ENCODE measurements around the gene INTS7.

Gene INTS7

GRCh38 chr1:211912844-211913432, 122.4 kb downstream of the INTS7 start:
- DNase-seq (ENCODE audit: low read depth), result no peak
- no peak overlapping the region for H3K4me3 ChIP-seq (ENCODE audit: low read depth, low read length)

- H3K4me3 ChIP-seq (ENCODE audit: low read depth, low read length), result no peak overlapping the region
- DNase-seq (ENCODE audit: low read depth), result no peak
Measured at GRCh38 chr1:211912038-211912437, 123.3 kb downstream of the INTS7 start.

DNA sequence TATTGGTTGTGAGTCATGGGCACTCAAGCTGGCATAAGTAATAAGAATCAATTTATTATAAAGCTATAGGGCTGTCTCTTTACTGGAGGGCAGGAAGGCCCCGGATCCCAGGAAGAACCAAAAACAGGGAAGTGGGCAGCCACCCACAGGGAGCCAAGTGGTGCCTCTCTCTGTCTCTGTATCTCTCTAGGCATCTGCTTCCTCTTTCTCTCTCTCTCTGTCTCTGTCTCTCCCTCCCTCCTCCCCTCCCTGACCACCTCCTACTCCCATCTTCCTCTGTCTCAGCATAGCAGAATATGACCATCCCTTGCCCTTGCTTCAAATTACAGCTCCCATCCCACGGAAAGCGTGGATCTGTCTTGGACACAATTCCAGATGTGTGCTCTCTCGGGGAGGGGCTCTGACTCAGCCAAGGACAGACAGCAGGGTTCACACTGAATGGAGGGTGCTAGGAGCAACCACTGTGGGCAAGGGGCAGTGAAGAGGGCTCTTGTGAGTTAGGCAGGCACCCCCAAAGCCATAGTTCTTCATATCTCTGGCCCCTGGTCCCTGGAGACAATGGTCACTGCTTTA, 124.4 kb downstream of the INTS7 start:
- no peak overlapping the region for H3K4me3 ChIP-seq (ENCODE audit: low read depth, low read length)
- no peak for DNase-seq (ENCODE audit: low read depth)

DNA sequence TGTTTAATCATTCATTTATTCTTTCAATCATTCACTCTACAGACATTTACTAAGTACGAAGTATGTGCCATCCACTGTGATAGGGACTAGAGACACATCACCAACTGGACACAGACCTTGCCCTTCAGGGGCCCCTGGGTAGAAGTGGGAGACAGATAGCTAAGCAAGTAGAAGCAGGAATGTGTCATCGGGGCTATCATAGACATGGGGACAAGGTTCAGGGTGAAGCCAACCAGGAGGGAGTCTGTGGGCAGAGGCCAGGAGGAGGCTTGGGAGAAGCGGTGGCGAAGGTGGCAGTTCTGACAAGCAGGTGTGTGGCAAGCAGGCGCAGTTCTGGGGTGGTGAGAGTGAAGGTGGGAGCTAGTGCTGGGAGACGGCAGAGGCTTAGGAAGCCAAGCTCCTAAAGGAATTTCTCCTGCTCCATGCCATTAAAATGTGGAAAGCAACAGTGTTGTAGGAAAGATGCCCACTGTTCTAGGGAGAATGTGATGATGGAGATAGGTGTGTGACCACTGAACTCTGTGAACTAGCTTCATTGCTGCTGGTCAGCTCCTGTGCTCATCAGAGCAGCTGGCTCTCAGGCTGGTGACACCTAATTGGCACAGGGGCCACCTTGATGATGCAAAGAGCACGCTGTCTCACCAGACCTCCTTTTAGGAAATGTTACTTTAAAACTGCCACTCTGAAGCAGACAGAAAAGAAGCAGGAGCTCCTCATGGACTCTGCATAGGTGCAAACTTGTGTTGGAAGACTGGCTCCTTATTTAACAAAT, 125.1 kb downstream of the INTS7 start:
- H3K4me3 ChIP-seq (ENCODE audit: low read depth, low read length), result no peak overlapping the region
- DNase-seq (ENCODE audit: low read depth), result no peak

GRCh38 chr1:211909395-211909794, 126.0 kb downstream of the INTS7 start:
- no peak overlapping the region for H3K4me3 ChIP-seq (ENCODE audit: low read depth, low read length)
- DNase-seq (ENCODE audit: low read depth), result no peak

- H3K4me3 ChIP-seq (ENCODE audit: low read depth, low read length), result no peak overlapping the region
Measured at GRCh38 chr1:211908951-211909350, 126.4 kb downstream of the INTS7 start.

DNA sequence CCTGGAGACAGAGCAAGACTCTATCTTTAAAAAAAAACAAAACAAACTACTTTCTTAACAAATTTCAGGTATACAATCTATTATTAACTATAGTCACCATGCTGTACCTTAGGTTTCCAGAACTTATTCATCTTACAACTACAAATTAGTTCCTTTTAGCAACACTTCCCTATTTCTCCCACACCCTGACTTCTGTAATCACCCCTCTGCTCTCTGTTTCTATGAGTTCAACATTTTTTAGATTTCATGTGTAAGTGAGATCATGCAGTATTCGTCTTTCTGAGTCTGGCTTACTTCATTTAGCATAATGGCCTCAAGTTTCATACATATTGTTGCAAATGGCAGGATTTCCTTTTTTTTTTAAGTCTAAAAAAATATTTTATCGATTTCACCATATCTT, 126.9 kb downstream of the INTS7 start:
- DNase-seq (ENCODE audit: low read depth), result no peak
- no peak overlapping the region for H3K4me3 ChIP-seq (ENCODE audit: low read depth, low read length)

More at GRCh38 chr1:211908951-211909350, 126.4 kb downstream of the INTS7 start:
- no peak for DNase-seq (ENCODE audit: low read depth)

- no peak for DNase-seq (ENCODE audit: low read depth)
Measured at GRCh38 chr1:211903490-211904245, 131.7 kb downstream of the INTS7 start.

GRCh38 chr1:211902624-211903291, 132.6 kb downstream of the INTS7 start:
- DNase-seq (ENCODE audit: low read depth), result no peak
- H3K4me3 ChIP-seq (ENCODE audit: low read depth, low read length), result no peak overlapping the region

More at GRCh38 chr1:211903490-211904245, 131.7 kb downstream of the INTS7 start:
- H3K4me3 ChIP-seq (ENCODE audit: low read depth, low read length), result no peak overlapping the region

DNA sequence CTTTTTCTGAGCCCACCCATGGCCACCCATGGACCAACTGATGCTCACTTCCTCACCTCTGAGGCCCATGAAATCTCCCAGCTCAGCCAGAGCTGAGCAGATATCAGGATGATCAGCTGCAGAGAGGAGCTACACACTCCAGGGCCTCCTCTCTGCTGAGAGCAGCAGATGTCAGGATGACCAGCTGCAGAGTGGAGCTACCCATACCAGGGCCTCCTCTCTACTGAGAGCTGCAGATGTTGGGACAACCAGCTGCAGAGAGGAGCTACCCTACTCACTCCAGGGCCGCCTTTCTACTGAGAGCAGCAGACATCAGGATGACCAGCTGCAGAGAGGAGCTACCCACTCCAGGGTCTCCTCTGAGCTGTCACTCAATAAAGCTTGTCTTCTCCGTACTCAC, 133.4 kb downstream of the INTS7 start:
- DNase-seq (ENCODE audit: low read depth), result no peak
- no peak overlapping the region for H3K4me3 ChIP-seq (ENCODE audit: low read depth, low read length)

- DNase-seq (ENCODE audit: low read depth), result no peak
- H3K4me3 ChIP-seq (ENCODE audit: low read depth, low read length), result no peak overlapping the region
Measured at GRCh38 chr1:211900441-211900840, 134.9 kb downstream of the INTS7 start.

GRCh38 chr1:211896958-211897357, 138.4 kb downstream of the INTS7 start:
- no peak overlapping the region for H3K4me3 ChIP-seq (ENCODE audit: low read depth, low read length)
- DNase-seq (ENCODE audit: low read depth), result no peak

- no peak for DNase-seq (ENCODE audit: low read depth)
- H3K4me3 ChIP-seq (ENCODE audit: low read depth, low read length), result no peak overlapping the region
Measured at GRCh38 chr1:211895126-211895759, 140.1 kb downstream of the INTS7 start.

- DNase-seq (ENCODE audit: low read depth), result no peak
- H3K4me3 ChIP-seq (ENCODE audit: low read depth, low read length), result no peak overlapping the region
Measured at GRCh38 chr1:211894312-211894711, 141.0 kb downstream of the INTS7 start.

DNA sequence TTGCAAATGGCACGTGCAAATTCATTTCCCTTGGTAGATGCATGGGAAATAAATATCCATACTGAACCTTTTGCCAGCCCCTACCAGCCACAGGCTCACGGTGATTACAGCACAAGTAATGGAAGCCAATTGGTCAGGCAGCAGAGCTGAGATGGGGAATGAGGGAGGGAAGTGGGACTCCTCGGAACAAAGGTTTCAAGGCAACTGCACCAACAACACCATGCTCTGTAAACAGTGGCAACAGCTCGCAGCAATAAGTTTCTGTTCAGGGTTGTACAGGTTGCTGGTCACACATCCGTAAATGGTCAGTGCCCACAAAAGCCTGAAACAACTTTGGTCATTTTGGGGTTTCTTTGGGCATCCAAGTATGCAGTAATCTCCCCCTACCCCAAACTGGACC, 142.1 kb downstream of the INTS7 start:
- no peak overlapping the region for H3K4me3 ChIP-seq (ENCODE audit: low read depth, low read length)
- no peak for DNase-seq (ENCODE audit: low read depth)

DNA sequence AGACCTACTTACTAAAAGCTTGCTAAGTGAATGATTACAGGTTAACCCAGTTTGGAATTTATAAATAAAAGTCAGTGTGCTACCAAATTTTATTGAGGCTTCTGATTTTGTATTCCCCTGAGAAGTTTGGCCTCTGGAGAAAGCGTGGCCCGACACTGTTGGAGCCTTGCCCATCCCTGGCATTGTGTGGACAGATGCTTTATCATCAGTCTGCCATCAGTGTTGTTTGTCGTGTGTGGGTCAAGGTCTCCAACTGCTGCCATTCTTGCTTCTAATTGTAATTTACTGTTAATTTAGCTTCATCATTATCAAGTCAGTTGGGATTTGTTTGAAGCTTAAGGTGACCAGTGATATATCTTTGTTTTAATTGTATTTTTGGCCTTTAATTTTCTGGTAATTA, 142.8 kb downstream of the INTS7 start:
- H3K4me3 ChIP-seq (ENCODE audit: low read depth, low read length), result no peak overlapping the region
- DNase-seq (ENCODE audit: low read depth), result no peak

DNA sequence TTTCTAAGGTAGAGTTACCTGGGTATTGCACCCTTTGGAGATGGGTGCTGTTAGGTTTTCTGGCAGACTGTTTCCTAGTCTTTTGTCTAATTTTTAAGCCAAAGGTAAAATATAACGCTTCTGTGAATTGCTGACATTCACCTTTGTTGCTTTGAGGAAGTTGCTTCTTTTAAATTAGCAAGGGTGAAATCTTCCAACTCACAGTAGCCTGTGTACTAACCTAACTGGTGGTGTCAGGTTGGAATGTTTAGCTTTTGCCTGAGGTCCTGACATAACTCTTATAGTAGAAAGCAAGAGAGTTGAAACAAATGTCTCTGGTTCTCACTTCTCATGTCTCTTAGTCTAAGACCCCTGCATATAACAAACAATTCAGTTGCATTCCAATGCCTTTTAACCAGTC, 143.6 kb downstream of the INTS7 start:
- H3K4me3 ChIP-seq (ENCODE audit: low read depth, low read length), result no peak overlapping the region
- no peak for DNase-seq (ENCODE audit: low read depth)

All from skeletal muscle cell (primary cell).